ENCODE data around the gene DTD1. TPM values are rescaled to one million over a fixed set of nuclear protein-coding genes. Genes with fewer than 3 reads are reported as not detected.

DTD1 gene
- total RNA-seq, 1 donor from 2014 or later: 92.6 TPM

DNA sequence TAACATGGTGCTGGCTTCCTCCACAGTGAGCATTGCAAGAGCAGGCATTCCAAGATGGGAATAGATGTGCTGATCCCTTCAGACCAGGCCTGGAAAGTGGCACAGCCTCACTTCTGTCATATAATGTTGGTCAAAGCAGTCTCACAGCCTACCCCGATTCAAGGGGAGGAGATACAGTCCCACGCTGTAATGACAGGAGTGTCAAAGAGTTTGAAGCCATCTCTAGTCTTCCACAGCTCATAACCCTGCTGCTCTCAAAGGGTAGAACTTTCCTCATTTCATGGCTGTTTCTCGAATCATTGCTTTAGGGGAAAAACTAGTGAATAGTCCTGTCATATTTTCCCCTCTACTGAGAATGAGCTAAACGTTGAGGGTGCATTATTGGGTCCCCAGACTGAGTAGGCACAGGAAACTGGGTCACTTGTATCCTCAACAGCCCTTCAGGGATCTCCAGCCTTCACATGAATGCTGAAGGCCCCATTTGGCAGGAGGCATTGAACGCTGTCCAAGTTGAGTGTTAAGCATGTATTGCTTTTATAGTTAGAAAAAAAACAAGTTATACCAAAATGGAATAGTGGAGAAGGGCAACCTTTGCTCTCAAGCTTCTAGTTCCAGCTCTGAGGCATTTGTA is 27.3 kb downstream of the DTD1 start:
- no peak for DNase-seq (ENCODE audit: low read depth)

DNA sequence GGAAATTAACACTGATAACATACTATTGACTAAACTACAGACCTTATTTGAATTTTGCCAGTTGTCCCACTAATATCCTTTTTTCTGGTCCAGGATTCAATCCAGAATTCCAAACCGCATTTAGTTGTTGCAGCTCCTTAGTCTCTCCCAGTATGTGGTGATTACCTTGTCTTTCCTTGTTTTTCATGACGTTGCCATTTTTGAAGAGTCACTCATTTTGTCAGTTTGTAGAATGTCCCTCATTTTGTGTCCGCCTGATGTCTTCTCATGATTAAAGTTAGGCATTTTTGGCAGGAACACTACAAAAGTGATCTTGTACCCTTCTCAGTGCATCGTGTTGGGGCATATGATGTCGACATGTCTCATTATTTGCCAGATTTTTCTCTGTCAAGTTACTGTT is 33.1 kb downstream of the DTD1 start:
- DNase-seq (ENCODE audit: low read depth): no peak

- no peak for DNase-seq (ENCODE audit: low read depth)
Measured at GRCh38 chr20:18623156-18623910, 35.5 kb downstream of the DTD1 start.

GRCh38 chr20:18624948-18625347 is 37.1 kb downstream of the DTD1 start:
- no peak for DNase-seq (ENCODE audit: low read depth)

DNA sequence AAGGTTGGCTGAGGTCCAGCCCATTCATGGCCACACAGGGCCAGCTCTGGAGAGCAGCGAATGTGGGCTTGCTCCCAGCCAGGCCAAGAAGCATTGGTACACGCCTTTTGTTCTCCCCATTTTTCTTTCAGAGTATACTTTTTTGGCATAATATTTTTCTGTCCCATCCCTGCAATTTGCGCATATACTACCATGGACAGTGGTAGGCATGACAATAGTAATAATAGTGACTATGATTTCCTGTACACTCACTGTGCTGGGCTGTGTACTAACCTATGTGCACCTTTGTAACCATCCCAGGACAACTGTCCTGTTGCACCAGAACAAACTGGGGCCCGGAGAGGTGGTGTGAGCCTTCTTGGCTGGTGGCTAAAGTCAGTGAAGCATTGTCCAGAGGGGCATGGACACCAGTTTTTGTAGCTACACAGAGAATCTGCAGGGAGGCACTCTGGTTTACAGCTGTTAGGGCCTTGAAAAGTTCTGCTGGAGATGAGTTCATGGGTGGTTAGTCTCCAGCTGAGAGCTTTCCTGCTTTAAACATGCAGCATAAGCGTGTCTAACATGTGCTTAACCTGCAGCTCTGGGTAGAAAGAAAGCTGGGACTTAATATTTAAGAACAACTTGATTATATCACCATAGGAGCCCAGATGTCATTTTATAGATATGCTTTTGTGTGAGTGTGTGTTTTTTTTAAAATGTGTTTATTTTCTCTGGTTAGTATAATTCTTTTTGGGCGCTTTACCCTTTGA is 38.2 kb downstream of the DTD1 start:
- no peak for DNase-seq (ENCODE audit: low read depth)

DNA sequence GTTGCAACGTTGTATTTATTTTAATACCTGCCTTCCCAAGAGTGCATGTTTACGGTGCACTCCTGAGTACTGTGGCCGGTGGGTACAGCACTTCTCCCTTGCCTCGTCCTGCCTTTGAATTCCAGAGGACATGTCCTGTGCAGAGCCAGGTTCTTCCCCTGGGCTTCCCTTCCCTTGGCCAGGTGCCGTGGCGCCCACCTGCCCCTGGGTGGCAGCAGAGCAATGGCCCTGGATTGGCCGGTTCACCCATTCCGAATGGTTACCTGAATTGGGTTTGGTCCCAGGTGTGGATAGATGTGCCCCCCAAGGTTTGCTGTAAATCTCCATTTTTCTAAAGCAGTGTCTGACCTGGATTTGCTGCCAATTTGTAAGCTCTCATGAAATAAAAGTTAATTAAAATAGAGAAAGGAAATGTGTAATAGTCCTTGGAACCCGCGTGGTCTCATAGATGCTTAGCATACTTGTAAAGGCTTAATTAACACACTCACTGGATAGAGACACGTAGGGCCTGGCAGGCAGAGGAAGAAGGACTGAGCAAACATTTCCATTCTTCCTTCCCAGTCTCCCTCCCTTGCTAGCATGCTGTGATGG is 40.6 kb downstream of the DTD1 start:
- DNase-seq (ENCODE audit: low read depth): no peak

DNA sequence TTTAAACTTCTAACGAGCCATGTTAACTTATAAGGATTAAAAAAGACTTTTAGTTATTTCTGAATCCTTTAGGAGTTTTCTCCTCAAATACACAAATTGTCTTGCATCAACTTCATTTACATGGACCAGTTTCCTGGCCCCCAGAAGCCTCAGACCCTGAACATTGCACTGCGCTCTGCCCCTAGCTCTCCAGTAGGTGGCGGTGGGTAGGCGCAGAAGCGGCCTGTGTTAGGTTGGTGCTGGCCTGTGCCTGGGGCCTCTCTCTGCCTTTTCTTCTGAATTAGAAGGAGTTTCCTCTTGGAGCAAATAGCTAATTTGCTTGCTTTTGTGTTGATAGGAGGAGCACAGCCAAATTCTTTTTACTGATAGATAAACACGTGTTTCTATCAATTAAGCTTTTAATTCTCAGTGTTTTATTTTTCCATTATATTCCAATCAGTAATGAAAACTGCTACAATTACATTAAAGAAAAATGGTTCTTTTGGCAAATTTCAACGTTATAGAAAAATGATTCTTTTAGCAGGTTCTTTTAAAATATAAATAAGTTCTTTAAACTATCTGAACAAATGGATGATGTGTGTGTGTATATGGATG is 44.4 kb downstream of the DTD1 start:
- peak; percentile 33 for DNase-seq (ENCODE audit: low read depth)

DNA sequence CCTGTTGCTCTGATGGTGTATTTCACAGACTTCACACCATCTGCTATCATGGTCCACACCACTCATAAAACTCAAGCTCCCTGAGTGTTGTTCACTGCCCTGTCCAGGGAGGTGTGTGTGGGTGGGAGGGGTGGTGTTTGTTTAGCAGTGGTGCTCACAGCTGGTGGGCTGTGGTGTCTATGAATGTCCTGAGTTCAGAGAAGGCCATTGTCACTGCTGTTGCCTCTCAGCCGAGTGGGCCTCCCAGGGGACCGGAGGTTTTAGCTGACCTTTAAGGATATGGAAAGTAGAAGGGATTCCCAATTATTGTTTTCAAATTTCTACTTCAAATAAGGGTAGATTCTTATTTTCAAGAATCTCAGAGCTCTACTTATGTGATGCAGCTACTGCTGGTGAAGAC is 45.6 kb downstream of the DTD1 start:
- DNase-seq (ENCODE audit: low read depth): no peak

DNA sequence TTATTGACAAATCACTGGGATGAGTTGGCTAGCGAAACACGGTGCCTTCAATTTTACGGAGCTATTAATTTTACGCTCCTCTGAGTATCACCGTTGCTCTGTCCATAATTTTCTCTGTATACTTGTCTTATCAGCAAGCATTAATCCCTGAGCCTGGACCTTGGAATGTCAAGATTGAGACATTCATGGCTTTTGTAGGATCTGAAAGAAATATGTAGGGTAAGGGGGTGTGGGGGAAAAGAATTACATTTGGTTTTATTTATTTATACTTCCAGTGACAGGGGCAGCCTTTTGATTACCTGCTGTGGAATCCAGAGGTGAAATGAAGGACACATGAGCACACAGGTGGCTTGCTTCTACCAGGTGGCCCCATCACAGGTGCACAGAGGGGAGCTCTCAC is 46.6 kb downstream of the DTD1 start:
- DNase-seq (ENCODE audit: low read depth): no peak

GRCh38 chr20:18635380-18635779 is 47.5 kb downstream of the DTD1 start:
- no peak for DNase-seq (ENCODE audit: low read depth)

DNA sequence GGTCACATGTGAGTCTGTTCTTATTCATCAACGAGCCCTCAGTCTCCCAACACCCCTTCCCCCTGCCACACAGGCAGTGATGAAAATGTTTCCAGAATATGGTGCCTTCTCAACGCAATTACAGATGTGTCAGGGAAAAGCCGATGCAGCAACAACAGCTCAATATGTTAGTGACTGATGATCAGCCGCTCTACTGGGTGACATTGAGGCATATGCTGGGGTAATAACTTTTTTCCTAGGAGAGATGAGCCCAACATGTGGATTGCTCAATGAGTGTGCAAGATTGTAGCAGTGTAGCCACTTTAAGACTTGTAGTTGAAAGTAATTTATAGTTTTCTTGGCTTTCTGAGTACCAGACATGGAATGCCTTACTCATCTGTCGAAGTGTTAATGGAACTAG is 49.4 kb downstream of the DTD1 start:
- peak; percentile 15 for DNase-seq (ENCODE audit: low read depth)

- DNase-seq (ENCODE audit: low read depth): peak; percentile 24
Measured at GRCh38 chr20:18638768-18639167, 50.9 kb downstream of the DTD1 start.

DNA sequence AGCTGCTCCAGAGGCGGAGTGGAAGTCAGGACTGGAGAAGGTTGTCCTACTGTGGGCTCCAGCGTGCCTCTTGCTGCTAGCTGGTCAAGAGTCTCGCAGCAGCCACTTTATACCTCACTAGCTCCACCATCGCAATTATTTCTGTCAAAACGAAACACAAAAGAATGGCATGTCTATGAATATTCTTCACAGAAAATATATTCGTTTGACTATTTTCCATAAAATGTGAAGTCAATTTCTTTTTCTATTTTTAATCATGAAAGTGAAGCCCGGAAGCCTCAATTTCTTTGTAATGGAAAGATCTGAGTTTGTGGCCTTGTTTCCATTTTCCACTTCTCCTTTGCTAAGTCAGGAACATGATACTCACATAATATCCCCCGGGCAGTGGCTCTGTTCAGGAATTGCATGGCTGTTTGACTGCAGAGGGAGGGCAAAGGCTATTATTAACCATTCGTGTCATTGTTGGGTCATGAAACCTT is 51.7 kb downstream of the DTD1 start:
- DNase-seq (ENCODE audit: low read depth): peak; percentile 27

DNA sequence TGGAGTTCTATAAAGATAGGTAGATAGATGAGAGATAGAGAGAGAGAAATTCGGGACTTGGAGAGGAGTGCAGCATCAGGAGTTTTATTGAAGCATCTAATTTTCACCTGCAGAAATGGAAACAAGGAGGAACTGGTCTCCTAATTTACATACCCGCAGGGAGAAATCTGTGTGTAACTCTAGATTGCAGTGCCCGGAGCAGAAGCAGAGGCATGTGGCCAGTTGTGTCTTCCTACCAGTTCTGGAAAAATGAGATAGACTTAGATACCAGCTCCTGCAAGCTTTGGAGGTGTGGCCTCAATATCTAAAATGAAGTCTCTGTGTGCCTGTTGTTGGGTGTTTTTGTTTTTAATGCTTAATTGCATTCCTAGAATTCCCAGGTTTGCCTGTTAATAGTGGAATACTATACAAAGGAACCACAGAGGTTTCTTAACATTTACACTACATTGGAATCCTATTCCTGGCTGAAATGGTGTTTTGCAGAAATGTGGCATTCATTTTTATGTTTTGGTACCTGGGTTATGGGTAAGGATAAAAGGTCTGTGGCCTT is 57.4 kb downstream of the DTD1 start:
- peak; percentile 69 for DNase-seq (ENCODE audit: low read depth)

- DNase-seq (ENCODE audit: low read depth): no peak
Measured at GRCh38 chr20:18645851-18646250, 58.0 kb downstream of the DTD1 start.

DNA sequence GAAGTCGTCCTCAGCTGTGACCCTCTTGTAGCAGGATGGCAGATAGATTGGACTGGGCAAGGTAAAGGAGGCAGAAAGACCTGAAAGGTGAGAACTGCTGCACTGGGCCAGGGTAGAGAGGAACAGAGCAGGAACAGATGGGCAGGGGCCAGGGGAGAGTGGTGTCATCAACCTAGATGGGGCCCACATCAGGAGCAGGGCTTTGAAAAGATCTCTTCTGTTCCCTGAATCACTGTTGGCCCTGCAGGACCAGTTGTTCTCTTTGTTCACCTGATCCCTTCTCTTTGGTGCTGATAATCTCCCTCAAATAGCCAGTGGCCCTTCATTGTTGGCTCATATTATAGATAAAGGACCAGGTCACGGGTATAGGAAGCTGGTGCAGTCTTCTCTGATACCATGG is 59.9 kb downstream of the DTD1 start:
- DNase-seq (ENCODE audit: low read depth): no peak

DNA sequence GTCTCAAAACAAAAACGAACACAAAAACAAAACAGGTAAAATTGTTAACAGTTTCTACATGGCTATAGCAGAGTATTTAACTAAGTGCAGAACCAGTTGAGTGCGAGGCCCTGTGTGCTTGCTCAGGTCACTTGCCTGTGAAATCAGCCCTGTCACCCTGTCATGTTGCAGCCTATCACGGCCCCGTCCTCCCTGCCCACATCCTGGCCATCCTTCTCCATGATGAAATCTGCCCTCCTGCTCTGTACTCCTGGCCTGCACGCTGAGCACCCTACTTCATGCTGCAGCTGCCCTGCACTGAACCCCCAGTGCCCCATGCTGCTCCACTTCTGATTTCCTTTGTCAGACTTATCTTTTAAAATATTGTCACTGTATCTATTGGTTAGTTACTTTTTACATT is 62.4 kb downstream of the DTD1 start:
- no peak for DNase-seq (ENCODE audit: low read depth)

DNA sequence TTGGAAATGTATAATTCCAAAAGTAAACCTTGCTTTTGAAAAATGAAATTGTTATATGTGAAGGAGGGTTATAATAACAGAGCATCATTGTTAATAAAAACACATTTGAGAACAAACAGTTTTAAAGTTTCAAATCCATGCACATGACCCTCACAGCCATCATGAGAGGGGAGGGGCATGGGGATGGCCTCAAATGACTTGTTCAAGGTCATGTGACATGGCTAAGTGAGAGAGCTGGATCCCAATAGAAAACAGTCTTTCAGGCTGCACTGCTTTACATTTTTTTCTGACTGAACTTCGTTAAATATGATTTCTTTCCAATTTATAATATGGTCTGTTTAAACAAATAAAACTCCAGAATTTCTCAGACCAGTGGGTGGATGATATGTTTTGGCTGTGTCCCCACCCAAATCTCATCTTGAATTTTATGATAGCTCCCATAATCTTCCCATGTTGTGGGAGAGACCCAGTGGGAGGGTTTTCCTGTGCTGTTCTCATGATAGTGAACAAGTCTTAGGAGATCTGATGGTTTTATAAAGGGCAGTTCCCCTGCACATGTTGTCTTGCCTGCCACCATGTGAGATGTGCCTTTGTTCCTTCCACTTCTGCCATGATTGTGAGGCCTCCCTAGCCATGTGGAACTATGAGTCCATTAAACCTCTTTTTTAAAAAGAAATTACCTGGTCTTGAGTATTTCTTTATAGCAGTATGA is 66.0 kb downstream of the DTD1 start:
- DNase-seq (ENCODE audit: low read depth): no peak

GRCh38 chr20:18654448-18654773 is 66.6 kb downstream of the DTD1 start:
- no peak for DNase-seq (ENCODE audit: low read depth)

- peak; percentile 76 for DNase-seq (ENCODE audit: low read depth)
Measured at GRCh38 chr20:18657575-18657974, 69.7 kb downstream of the DTD1 start.

Measured in renal cortical epithelial cell (primary cell).